NB4 (cell line): ENCODE data around the gene NLRP6.
"Not testable (repeated sequence)": the region's sequence is repeated elsewhere in the genome, so short reads cannot be mapped to it uniquely, and the experiment has no call there.

Experiments used
- MYC ChIP-seq: IDR thresholded peaks from 2 replicates; pipeline ENCODE4 v1.6.1; 2011; ENCODE audit warnings: low read depth, low read length
- TF ChIP-seq, protein P1 (sequence below): IDR thresholded peaks from one replicate; pipeline ENCODE4 v1.5.1; 2012; ENCODE audit warnings: low read depth, low read length

DNA sequence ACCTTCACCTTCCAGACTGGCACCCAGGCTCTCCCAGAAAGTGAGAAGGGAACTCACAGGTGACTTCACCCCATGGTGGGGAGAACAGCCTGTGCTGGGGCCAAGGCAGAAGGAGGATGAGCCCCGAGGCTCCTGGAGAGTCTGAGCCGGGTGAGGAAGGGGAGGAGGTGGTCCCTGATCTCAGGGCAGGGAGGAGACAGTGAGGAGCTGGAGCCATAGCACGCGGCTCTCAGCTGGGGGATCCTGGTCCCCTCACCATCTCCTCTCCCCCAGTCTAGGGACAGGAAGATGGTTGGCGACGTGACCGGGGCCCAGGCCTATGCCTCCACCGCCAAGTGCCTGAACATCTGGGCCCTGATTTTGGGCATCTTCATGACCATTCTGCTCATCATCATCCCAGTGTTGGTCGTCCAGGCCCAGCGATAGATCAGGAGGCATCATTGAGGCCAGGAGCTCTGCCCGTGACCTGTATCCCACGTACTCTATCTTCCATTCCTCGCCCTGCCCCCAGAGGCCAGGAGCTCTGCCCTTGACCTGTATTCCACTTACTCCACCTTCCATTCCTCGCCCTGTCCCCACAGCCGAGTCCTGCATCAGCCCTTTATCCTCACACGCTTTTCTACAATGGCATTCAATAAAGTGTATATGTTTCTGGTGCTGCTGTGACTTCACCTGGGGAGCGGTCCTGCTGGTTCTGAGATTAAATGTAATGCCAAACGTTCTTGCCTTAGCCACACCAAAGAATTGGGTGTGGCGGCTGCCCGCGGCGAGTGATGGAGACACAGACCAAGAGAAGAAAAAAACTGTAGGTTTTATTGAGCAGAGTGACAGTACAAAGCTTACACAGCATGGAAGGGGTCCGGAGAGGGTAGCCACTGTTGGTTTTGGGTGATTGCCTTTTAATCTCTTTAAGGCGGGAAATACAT is 30.8 kb downstream of the NLRP6 start:
- TF ChIP-seq, protein P1, sequence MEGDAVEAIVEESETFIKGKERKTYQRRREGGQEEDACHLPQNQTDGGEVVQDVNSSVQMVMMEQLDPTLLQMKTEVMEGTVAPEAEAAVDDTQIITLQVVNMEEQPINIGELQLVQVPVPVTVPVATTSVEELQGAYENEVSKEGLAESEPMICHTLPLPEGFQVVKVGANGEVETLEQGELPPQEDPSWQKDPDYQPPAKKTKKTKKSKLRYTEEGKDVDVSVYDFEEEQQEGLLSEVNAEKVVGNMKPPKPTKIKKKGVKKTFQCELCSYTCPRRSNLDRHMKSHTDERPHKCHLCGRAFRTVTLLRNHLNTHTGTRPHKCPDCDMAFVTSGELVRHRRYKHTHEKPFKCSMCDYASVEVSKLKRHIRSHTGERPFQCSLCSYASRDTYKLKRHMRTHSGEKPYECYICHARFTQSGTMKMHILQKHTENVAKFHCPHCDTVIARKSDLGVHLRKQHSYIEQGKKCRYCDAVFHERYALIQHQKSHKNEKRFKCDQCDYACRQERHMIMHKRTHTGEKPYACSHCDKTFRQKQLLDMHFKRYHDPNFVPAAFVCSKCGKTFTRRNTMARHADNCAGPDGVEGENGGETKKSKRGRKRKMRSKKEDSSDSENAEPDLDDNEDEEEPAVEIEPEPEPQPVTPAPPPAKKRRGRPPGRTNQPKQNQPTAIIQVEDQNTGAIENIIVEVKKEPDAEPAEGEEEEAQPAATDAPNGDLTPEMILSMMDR: not testable (repeated sequence)
- TF ChIP-seq MYC: not testable (repeated sequence)
